ENCODE measurements around the gene CLCA2.

The CLCA2 gene

GRCh38 chr1:86489242-86489878, 65.4 kb downstream of the CLCA2 start:
- POLR2A ChIA-PET: no interaction called here
- DNase-seq (ENCODE audit: extremely low spot score): no peak
- TF ChIP-seq L3MBTL2 (conservative IDR thresholded peaks at IDR 0.05) (no peak), FOXK2 (IDR thresholded peaks at IDR 0.05) (no peak), HDGF (IDR thresholded peaks at IDR 0.05; ENCODE audit: borderline replicate concordance) (no peak), NFRKB (IDR thresholded peaks at IDR 0.05) (no peak), ELF4 (IDR thresholded peaks at IDR 0.05) (no peak), ARNT (IDR thresholded peaks at IDR 0.05) (no peak), ZNF384 (IDR thresholded peaks at IDR 0.05) (no peak), LEF1 (IDR thresholded peaks at IDR 0.05; ENCODE audit: borderline replicate concordance) (no peak), SP1 (IDR thresholded peaks at IDR 0.05) (no peak), SUZ12 (IDR thresholded peaks at IDR 0.05) (no peak), FOXM1 (IDR thresholded peaks at IDR 0.05; ENCODE audit: borderline replicate concordance) (no peak), PKNOX1 (IDR thresholded peaks at IDR 0.05) (no peak), BHLHE40 (IDR thresholded peaks at IDR 0.05; ENCODE audit: borderline replicate concordance) (no peak)
- CTCF ChIA-PET: interaction anchor here (0.6 to 2.4 kb wide), 2 partner anchors 10 to 109 kb away, joined by 3 to 10 read pairs; no protein-coding TSS in a partner anchor

- TF ChIP-seq SP1 (IDR thresholded peaks at IDR 0.05) (no peak), L3MBTL2 (conservative IDR thresholded peaks at IDR 0.05) (no peak), ZNF384 (IDR thresholded peaks at IDR 0.05) (no peak), FOXK2 (IDR thresholded peaks at IDR 0.05) (no peak), ARNT (IDR thresholded peaks at IDR 0.05) (no peak), SUZ12 (IDR thresholded peaks at IDR 0.05) (no peak), TARDBP (IDR thresholded peaks at IDR 0.05) (no peak), CTBP1 (IDR thresholded peaks at IDR 0.05; ENCODE audit: borderline replicate concordance) (no peak), FOXM1 (IDR thresholded peaks at IDR 0.05; ENCODE audit: borderline replicate concordance) (no peak), BHLHE40 (IDR thresholded peaks at IDR 0.05; ENCODE audit: borderline replicate concordance) (no peak), ELF4 (IDR thresholded peaks at IDR 0.05) (no peak), NFRKB (IDR thresholded peaks at IDR 0.05) (no peak), PKNOX1 (IDR thresholded peaks at IDR 0.05) (no peak), FOXA1 (IDR thresholded peaks at IDR 0.05) (no peak), LEF1 (IDR thresholded peaks at IDR 0.05; ENCODE audit: borderline replicate concordance) (no peak), HDGF (IDR thresholded peaks at IDR 0.05; ENCODE audit: borderline replicate concordance) (no peak)
- ChIA-PET CTCF (interaction anchor here (2.4 kb wide), 1 partner anchor 8 kb away, joined by 10 read pairs; no protein-coding TSS in a partner anchor), POLR2A (no interaction called here)
- no peak for DNase-seq (ENCODE audit: extremely low spot score)
These were observed 67.4 kb downstream of the CLCA2 start for GRCh38 chr1:86491171-86491950.

- DNase-seq (ENCODE audit: extremely low spot score): no peak
- ChIA-PET POLR2A (no interaction called here), CTCF (interaction anchor here (0.8 to 1.4 kb wide), 2 partner anchors 10 to 417 kb away, joined by 3 to 4 read pairs; no protein-coding TSS in a partner anchor)
- TF ChIP-seq FOXK2 (IDR thresholded peaks at IDR 0.05): no peak
- no peak for TF ChIP-seq CTBP1 (IDR thresholded peaks at IDR 0.05; ENCODE audit: borderline replicate concordance)
- no peak for TF ChIP-seq HDGF (IDR thresholded peaks at IDR 0.05; ENCODE audit: borderline replicate concordance)
- TF ChIP-seq ARNT (IDR thresholded peaks at IDR 0.05): no peak
- TF ChIP-seq ZNF384 (IDR thresholded peaks at IDR 0.05): no peak
- no peak for TF ChIP-seq LEF1 (IDR thresholded peaks at IDR 0.05; ENCODE audit: borderline replicate concordance)
- TF ChIP-seq L3MBTL2 (conservative IDR thresholded peaks at IDR 0.05): no peak
- TF ChIP-seq PKNOX1 (IDR thresholded peaks at IDR 0.05): no peak
- TF ChIP-seq BHLHE40 (IDR thresholded peaks at IDR 0.05; ENCODE audit: borderline replicate concordance): no peak
- no peak for TF ChIP-seq SUZ12 (IDR thresholded peaks at IDR 0.05)
- no peak for TF ChIP-seq TARDBP (IDR thresholded peaks at IDR 0.05)
- no peak for TF ChIP-seq NFRKB (IDR thresholded peaks at IDR 0.05)
- no peak for TF ChIP-seq FOXM1 (IDR thresholded peaks at IDR 0.05; ENCODE audit: borderline replicate concordance)
- no peak for TF ChIP-seq FOXA1 (IDR thresholded peaks at IDR 0.05)
These were observed 74.3 kb downstream of the CLCA2 start for GRCh38 chr1:86498281-86498680.

- CTCF ChIA-PET: interaction anchor here (1.0 to 1.7 kb wide), 4 partner anchors 8 to 252 kb away, joined by 3 to 10 read pairs (median 4); no protein-coding TSS in a partner anchor
- TF ChIP-seq SUZ12 (IDR thresholded peaks at IDR 0.05) (no peak), ARNT (IDR thresholded peaks at IDR 0.05) (no peak), PKNOX1 (IDR thresholded peaks at IDR 0.05) (no peak), ZNF384 (IDR thresholded peaks at IDR 0.05) (no peak), CTBP1 (IDR thresholded peaks at IDR 0.05; ENCODE audit: borderline replicate concordance) (no peak), L3MBTL2 (conservative IDR thresholded peaks at IDR 0.05) (no peak), FOXM1 (IDR thresholded peaks at IDR 0.05; ENCODE audit: borderline replicate concordance) (no peak), ELF4 (IDR thresholded peaks at IDR 0.05) (no peak), NFRKB (IDR thresholded peaks at IDR 0.05) (no peak), HDGF (IDR thresholded peaks at IDR 0.05; ENCODE audit: borderline replicate concordance) (no peak), FOXK2 (IDR thresholded peaks at IDR 0.05) (no peak), TARDBP (IDR thresholded peaks at IDR 0.05) (no peak), LEF1 (IDR thresholded peaks at IDR 0.05; ENCODE audit: borderline replicate concordance) (no peak)
- DNase-seq (ENCODE audit: extremely low spot score): no peak
- POLR2A ChIA-PET: no interaction called here
These were observed 76.1 kb downstream of the CLCA2 start for GRCh38 chr1:86499987-86500593.

Data from HEK293T (cell line).